GM21526 (cell line): ENCODE measurements around the gene MMD2.
"Not testable (repeated sequence)": the region's sequence is repeated elsewhere in the genome, so short reads cannot be mapped to it uniquely, and the experiment has no call there.

Source experiments
- ATAC-seq: cut with Tn5 transposase; IDR thresholded peaks from one replicate; pipeline ENCODE4 v1.9.1; 2021; ENCODE audit warnings: moderate library complexity; ENCODE audit not compliant: unreplicated experiment, low FRiP score

MMD2 gene

DNA sequence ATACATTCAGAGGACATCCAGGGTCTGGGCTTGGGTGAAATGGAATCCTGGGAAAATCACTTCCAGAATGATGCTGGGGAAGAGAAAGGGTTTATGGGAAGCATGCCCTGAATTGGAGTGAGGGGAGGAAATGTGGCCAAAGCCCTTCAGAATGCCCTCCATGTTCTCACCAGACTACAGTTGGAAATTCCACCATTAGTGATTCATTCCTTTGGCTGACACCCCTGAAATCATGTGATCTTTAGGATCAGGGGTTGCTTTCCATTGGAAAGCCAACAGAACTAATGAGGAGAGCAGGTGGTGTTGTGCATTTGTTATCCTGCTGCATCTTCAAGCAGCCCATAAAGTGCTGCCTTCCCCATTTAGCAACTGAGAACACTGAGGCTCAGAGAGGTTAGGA is 54.6 kb downstream of the MMD2 start:
- no peak for ATAC-seq

DNA sequence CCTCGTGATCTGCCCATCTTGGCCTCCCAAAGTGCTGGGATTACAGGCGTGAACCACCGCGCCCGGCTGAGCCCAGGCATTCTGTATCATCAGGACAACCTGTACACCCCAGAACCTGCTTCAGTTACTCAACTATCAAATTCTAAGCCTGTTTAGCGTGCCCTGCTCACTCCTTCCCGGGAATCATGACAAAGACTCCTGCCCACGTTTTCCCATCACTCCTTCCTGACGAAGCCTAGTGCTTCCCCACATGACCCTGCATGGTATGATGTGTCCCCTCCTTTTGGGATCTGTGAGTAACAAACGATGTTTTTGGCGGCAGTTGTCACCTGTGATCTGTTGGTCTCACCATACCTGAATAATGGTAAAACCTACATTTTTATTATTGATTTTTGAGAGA is 63.2 kb downstream of the MMD2 start:
- ATAC-seq, result no peak

DNA sequence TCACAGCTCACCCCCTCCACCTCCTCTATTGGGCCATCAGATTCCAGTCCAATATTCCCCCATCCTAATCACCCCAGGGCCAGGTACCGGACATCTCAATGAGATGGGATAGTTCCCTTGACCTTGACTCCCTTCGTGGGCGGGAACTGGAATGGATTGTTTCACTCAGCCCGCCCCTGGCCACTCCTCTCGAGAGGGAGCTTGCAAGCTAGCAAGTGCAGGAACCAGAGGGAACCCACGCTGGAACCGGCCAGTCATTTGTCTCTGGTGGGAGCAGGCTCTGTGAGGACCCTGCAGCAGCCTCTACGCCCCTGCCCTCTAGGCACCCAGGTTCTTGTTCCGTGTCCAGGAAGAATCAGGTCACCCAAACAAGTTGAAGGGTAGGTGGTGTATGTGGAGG is 64.5 kb downstream of the MMD2 start:
- ATAC-seq, result no peak

DNA sequence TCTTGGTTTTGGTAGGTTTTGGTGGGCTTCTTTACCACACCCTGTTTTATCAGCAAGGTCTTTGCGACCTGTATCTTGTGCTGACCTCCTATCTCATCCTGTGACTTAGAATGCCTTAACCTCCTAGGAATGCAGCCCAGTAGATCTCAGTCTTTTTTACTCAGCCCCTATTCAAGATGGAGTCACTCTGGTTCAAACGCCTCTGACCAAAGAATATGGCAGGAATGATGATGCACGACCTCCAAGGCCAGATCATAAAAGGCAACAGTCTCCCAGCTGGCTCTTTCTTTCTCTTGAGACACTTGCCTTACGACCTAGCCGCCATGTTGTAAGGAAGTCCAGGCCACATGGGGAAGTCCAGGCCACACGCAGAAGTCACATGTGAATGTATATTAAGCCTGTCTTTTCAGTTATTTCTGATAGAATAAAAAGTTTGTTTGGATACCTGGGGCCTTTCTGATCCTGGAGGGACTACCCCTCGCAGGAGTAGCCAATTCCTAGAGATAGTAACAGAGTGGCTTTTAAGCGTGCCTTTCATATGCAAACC is 65.0 kb downstream of the MMD2 start:
- ATAC-seq, result no peak

DNA sequence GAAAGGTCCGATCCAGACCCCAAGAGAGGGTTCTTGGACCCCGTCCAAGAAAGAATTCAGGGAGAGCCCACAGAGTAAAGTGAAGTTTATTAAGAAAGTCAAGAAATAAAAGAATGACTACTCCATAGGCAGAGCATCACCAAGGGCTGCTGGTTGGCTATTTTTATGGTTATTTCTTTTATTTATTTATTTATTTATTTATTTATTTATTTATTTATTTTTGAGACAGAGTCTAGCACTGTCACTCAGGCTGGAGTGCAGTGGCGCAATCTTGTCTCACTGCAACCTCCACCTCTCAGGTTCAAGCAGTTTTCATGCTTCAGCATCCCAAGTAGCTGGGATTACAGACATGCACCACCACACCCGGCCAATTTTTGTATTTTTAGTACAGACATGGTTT is 65.8 kb downstream of the MMD2 start:
- ATAC-seq, result not testable (repeated sequence)

DNA sequence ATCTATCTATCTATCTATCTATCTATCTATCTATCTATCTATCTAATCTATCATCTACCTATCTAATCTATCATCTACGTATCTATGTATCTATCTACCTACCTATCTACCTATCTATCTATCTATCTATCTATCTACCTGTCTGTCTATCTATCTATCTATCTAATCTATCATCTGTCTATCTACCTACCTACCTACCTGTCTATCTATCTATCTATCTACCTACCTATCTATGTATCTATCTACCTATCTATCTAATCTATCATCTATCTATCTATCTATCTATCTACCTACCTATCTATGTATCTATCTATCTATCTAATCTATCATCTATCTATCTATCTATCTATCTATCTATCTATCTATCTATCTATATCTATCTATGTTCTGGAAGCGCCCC is 67.5 kb downstream of the MMD2 start:
- not testable (repeated sequence) for ATAC-seq

DNA sequence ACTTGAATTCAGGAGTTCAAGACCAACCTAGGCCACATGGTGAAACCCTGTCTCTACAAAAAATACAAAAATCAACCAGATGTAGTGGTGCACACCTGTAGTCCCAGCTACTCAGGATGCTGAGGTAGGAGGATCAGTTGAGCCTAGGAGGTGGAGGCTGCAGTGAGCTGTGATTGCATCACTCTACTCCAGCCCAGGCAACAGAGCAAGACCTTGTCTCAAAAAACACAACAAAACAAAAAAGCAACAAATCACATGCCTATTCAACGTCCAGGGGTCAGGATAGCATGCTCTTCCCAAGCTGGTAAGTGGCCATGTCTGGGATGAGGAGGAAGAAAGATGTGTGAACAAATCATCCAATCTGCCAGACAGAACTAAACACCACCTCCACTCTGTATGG is 69.3 kb downstream of the MMD2 start:
- no peak for ATAC-seq

DNA sequence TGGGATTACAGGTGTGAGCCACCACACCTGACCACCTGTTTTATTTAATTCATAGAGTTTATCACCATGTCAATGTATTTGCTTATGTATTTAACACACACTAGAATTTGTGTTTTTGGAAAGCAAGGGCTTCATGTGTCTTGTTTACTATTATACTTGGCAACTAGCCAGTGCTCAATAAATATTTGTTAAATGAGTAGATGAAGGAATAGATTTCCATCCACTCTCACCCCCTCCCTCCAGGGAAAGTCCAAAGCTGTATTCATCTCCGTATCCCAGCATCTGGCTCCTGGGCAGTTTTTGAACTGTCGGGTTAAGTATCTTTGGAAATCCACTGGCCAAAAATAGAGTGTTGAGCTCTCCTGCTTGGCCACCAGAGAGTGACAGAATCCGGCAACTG is 70.8 kb downstream of the MMD2 start:
- no peak for ATAC-seq

DNA sequence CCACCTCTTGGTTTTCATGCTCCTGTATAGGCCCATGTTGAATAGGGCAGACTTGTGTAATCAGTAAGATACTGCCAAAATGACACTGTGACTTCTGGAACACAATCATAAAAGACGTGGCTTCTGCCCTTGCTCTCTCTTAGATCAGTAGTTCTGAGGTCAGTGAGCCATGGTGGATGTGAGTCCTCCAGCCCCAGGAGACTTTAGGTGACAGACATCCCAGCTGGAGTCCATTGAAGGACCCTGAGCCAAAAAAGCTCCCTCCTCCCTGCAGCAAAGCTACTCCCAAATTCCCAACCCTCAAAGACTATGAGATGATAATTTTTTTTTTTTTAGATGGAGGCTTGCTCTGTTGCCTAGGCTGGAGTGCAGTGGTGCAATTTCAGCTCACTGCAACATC is 72.3 kb downstream of the MMD2 start:
- no peak for ATAC-seq

DNA sequence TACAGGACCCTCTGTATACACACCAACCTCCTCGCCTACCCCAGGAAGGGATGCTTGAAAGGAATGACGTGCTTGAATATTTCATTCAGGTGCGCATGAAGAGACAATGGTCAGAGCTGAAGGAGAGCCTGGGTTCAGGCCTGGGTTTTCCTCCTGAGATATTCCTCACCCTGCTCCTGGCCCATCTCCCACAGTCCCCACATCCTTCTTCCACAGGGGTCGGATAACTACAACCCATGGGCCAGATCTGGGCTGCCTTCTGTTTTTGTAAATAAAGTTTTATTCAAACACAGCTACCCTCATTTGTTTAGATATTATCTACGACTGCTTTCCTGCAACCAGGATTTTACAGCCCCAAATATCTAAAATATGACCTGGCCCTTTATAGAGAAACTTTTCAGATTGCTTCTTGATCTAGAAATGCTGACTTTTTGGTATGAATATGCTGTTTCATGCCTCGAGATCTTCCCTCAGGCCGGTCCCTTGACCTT is 73.6 kb downstream of the MMD2 start:
- no peak for ATAC-seq

DNA sequence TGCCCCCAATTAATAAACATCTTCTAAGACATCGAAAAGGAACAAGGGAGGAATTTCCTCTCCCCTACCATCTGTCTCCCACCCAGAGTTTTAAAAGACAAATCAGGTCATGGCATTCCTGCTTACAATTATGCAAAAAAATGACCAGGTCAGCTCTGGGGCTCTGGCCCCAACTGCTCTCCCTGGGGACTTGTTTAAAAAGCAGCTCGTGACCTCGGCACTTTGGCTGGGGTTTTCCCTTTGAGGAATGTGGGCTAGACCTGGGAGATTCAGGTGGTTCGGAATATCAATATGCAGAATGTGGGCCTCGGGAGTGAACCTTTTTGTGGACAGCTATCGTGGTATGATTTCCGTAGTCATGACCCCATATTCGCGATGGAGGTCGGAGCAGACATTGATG is 74.8 kb downstream of the MMD2 start:
- no peak for ATAC-seq

DNA sequence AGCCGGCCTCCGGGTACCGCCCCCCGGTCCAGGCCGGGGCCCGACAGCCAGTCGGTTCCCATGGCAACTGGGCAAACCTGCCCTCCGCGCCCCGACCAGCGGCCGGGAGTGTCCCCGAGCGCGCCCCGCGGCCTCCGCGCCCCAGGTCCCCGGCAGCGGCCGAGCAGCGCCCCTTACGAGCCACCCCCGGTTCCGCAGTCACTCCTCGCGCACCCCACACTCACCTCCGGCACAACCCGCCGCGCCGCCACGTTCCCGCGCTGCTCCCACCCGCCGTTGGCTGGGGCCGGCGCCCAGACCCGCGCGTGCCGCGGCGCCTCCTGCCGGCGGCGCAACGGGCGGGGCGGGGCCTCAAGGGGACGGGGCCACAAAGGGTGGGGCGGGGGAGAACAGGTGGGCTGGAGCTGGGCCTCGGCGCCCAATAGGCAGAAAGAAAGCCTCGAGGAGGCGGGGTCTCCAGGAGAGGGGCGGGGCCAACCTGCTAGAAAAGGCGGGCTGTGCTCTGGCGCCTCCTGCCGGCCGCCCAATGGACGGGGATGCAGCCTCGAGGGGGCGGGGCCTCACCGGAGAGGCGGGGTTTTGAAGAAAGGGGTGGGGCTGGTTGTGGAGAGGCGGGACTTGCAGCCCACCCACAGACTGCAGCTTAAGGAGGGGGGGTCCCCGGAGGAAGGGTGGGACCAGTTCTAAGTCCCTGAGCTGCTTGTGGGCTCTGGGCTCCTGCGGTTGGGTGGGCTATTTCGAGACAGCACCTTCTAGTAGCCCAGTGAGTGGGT is 75.4 kb downstream of the MMD2 start, which contains the start of gene RADIL:
Gene RADIL, minus strand, starts transcription at position 345 of the 773 bp plus-strand sequence. CDS start 5,577 bp downstream, outside the sequence.
- ATAC-seq, result peak; percentile 68

DNA sequence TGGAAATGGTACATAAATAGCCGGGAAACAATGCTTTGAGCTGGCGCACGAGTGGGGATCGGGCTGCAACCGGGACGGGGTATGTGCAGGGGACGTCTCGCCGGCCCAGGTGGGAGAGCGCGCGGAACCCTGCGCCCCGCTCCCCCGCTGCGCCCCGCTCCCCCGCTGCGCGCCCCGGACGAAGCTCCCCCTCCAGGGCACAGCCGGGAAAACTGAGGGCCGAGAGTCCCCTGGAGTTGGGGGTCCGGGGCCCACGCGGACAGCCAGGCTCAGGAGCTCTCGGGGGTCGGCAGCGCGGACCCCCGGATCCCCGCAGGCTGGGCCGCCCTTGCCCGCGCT is 76.0 kb downstream of the MMD2 start:
- ATAC-seq, result no peak

DNA sequence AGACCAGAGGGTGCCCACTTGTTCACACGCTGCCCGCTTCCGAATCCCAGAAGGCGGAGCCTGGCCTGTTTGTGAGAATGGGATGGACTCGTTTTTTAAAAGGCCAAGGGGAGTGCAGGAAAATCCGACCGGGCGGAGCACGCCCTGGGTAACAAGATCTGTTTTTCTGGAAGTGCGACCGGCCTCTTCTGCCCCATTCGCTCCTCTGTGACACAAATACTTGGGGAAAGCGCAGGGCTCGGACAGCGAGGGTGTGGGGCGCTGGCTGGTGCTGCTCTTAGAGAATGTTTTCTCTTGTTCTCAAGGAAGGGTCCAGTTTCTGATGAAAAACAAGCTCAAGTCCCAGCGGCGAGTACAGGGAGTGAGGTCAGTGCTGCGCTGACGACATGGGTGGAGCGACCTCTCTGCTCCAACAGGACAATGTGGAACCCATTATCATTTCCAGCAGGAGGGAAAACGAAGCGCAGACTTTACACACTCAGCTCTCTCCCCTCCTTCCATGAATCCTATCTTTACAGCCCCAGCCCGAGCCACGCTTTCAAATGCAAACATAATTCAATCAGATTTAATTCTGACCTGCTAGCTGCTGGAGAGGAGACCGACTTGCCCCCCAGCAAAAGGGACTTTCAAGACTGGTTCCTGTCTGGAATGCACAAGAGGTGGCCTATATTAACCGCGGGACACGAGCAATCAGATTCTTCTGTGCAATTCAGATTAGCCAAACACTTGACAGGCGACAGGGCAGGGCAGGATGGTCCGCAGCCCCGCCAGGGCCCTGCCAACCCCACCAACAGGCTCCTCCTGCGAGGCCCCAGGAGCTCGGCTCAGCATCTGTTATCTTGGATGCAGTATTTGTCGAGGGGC is 76.6 kb downstream of the MMD2 start:
- no peak for ATAC-seq

DNA sequence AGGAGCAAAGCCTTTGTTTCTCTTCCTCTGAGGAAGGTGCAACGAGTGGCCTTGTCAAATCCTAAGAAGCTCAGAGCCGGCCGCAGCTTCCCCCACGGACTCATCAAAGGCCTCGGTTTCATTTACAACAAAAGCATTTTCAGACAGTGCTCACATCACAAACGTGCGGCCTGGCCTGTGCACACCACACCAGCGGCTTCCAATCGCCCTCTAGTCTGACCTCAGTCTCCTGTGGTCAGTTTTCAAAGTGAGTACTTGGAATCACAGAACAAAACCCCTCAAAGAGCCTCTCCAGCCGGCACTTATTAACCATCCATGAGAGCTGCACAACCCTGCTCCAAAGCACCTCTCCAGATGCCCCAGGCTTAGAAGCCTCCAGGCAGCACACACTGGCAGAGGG is 78.8 kb downstream of the MMD2 start:
- ATAC-seq, result no peak

DNA sequence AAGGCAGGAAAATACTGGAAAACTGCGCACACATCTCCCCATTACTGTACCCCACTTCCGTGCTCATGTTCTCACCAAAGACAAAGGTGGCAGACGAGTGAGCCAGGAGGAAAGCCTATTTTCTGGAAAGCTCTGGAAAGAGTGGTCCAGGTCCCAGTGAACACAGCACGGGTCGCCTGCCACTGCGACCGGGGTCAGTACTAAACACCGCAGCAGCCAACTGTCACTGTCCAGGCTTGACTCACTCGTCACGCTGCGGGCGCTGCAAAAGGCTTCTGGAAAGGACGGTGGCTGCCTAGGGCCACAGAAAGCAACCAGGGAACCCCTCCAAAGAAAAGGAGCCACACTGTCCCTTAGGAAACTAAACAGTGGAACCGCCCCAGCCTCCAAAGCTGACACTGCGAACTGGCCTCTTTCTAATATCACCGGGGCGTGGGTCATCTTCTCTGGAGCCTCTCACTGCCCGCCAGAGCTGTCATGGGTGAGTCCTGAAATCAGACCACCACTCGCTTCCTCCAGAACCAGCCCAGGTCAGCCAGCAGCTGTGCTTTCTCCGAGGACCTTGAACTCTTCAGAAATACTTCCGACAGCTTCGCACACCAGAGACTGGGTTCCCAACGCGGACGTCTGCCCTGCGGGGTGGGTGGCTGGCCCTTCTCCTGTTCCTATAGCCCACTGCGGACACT is 79.4 kb downstream of the MMD2 start:
- ATAC-seq, result no peak

DNA sequence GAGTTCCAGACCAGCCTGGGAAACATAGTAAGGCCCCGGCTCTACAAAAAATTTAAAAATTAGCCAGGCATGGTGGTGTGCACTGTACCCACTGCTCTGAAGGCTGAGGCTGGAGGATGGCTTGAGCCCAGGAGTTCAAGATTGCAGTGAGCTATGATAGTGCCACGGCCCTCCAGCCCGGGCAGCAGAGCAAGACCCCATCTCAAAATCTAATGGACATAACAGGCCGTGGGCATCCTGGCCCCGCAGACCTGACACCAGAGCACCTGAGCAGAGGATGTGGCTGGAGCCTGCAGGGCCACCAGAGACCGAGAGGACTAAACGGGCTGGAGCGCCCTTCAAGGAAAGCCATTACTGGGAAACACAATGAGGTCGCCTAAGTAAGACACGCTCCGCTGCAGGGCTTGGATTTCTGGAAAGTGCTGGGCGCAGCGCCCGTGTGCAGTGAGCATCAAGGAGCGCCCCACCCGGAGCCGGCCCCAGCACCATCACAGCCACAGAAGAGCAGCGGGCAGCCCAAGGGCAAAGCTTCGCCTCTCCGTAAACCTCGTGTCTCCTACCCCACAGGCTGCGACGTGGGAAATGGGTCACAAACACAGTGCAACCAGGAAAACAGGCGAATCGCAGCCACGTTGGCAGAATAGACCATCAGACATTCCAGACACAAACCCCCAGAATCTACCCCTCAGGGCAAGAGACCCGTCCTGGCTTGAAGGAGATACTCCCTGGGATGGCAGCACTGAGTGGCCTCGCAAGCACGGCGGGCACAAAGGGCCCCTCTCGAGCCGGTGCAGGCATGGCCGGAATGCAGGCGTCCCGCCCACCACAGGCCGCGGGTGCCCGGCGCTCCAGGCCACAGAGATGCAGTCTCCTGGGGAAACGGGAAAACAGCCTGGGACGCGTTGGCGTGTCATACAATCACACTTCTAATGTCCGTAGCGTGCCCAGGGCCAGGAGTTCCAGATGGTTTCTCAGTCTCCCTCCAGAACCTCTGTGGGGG is 80.4 kb downstream of the MMD2 start:
- no peak for ATAC-seq

DNA sequence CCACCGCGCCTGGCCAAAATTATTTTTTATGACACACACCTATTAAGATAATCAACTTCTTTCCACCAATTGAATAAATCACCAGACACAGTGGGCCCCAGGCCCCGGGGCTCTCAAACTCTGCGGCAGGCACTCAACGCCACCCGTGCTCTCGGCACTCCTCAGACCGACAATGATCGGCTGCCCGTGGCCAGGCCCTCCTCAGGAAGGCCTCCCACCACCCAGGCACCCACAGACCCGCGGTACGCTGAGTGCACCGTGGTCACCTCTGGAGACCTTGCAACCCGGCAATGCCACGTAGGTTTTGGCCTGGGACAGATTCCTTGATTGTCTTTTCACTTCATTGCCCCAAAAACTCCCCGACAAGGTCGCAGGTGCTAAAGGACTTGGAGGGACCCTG is 82.4 kb downstream of the MMD2 start:
- ATAC-seq, result no peak

DNA sequence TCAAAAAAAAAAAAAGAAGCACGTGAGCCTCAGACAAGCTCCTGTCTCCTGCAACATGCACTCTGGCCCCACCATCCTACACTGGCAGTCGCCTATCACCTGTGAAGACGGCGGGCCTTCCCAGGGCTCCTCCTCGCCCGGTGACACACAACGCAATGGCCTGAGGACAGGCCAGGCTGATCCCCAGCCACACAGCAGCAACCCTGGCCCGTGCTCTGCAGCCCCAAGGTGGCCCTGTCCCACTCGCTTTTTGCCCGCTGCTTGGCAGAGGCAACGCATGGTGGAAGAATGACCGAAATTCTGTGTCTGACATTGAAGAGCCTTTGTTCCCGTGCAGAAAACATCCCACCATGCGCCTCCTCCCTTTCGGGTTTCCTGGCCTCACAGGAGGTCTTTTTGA is 83.6 kb downstream of the MMD2 start:
- no peak for ATAC-seq
